Forelimb muscle (tissue), 1 donor: ENCODE data around the gene SLC37A2. TPM values are rescaled to one million over a fixed set of nuclear protein-coding genes. Genes with fewer than 3 reads are reported as not detected.

ENCODE experiments used
- DNase-seq: peaks from one replicate; pipeline ENCODE4 v3.0.0-alpha.2; 2013; ENCODE audit warnings: low read depth
- polyA plus RNA-seq: library from polyadenylated mRNA; unstranded; fragments of 120-200 nt; gene quantifications from one replicate; pipeline ENCODE4 v1.2.1, GENCODE V29; 2013; ENCODE audit not compliant: insufficient read length

Gene SLC37A2
- polyA plus RNA-seq, 1 donor = 2.3 TPM

GRCh38 chr11:125108469-125108868, 45.4 kb downstream of the SLC37A2 start:
- no peak for DNase-seq

- DNase-seq = no peak
Measured at GRCh38 chr11:125110506-125110905, 47.4 kb downstream of the SLC37A2 start.

DNA sequence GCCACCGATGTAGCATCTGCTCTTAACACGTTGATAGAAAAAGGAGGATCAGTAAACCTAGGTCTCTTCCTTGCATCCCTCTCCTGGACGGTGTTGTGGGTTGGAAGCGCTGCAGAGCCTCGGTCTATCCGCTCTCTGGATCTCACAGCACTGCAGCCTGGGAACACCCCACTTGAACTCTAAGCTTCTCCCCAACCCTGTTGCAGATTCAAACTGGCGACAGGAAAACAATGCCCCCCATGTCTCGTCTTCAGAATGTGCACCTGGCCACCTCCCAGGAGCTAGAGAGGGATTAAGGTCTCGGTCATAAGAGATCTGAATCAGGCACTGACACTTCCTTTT, 47.9 kb downstream of the SLC37A2 start:
- no peak for DNase-seq

GRCh38 chr11:125111343-125112207, 48.5 kb downstream of the SLC37A2 start, which contains the start of gene TMEM218:
TMEM218 (minus strand) TSS chr11:125111626; CDS start chr11:125102241, 9,385 bp downstream.
- DNase-seq = peak; percentile 98

GRCh38 chr11:125112208-125112604, 49.1 kb downstream of the SLC37A2 start:
- no peak for DNase-seq

DNA sequence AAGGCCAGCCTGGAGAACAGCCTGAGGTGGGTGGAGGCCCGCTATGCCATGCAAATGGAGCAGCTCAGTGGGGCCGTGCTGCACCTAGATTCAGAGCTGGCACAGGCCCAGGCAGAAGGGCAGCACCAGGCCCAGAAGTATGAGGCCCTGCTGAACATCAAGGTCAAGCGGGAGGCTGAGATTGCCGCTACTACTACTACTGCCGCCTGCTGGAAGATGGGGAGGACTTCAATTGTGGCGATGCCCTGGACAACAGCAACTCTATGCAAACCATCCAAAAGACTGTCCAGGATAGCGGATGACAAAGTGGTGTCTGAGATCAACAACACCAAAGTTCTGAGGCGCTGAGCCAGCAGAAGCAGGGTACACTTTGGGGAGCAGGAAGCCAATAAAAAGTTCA, 51.4 kb downstream of the SLC37A2 start:
- no peak for DNase-seq

GRCh38 chr11:125117429-125117828, 54.3 kb downstream of the SLC37A2 start:
- DNase-seq = no peak

DNA sequence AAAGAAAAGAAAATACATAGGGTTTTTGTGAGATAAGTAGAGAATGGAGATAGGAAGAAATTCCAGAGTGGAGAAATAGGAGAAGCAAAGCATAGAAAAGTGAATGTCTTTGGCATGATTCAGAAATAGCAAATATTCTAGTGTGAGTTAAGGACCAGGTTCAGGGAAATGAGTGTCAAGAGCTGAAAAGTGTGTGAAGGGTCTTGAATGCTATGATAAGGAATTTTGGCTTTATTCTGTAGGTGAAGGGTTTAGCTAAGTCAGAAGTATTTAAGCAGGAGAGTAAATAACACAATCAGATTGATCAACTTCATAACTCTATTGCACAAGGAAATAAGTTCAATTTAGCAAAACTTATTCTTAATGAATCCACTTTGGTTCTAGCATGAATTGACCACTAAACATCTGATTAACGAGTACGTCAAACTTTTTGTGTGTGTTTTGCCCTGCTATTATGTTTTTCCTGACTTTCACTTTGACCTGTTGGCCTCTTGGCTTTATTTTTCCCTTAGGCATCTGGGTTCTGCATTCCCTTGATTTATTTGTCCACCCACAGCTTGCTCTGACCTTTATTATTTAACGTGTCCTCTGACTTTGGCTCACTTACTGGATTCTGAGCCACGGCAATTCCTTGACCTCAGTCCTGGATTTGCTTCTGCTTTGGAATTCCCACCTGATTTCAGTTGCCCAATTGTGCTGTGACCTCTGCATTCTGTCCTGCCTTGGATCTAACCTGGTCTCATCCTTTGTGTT, 60.3 kb downstream of the SLC37A2 start:
- DNase-seq = no peak

- DNase-seq = no peak
Measured at GRCh38 chr11:125123947-125124617, 61.0 kb downstream of the SLC37A2 start.

DNA sequence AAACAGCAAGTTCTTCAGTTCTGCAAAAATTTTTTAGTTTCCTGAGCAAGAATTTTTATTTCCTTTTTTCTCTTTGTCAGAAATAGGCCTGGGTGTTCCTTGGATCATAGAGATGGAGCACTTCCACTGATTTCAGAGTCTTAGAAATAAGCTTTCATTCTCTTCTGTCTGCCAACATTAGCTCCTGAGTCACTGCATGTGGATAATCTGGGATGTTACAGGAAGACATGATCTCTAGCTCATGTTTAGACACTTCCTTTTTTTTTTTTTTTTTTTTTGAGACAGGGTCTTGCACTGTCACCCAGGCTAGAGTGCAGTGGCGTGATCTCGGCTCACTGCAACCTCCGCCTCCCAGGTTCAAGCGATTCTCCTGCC, 61.5 kb downstream of the SLC37A2 start:
- no peak for DNase-seq

GRCh38 chr11:125128450-125128849, 65.3 kb downstream of the SLC37A2 start:
- no peak for DNase-seq

GRCh38 chr11:125129316-125129993, 66.3 kb downstream of the SLC37A2 start:
- no peak for DNase-seq

GRCh38 chr11:125132071-125132470, 69.0 kb downstream of the SLC37A2 start:
- no peak for DNase-seq

DNA sequence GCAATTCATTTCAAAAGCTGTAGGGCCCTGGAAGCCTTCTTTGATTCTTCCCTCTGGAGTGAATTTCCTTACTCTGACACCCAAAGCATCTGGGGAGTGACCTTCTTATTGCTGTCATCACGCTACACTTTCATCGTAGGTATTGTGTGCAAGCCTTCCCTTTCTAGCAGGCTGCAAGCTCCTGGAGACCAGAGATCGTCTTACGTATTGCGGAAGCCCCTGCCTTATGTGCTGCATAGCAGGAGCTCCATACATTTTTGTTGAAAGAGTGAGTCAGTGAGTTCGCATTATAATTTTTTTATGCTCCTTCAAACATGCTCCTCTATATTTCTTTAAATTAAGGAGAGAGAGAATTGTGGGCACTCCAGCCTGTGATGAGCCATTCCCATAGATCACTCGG, 69.5 kb downstream of the SLC37A2 start:
- DNase-seq = no peak

GRCh38 chr11:125136001-125136400, 72.9 kb downstream of the SLC37A2 start:
- no peak for DNase-seq

DNA sequence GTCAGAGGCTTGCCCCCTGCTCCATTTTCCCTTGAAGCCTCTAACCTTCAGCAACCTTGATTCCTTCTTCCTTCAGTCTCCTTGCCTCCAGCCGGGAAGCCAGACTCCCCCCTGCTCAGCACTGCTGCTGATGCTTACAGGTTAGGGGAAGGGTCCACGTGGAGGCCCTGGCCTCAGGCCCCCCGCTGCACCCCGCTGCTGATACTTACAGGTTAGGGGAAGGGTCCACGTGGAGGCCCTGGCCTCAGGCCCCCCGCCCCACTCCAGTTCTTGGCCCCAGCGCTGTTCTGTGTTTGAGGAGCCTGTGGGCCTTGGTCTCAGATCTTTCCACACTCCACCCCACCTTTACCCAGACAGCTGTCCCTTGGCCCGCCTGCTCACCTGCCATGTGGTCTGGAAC, 75.9 kb downstream of the SLC37A2 start:
- no peak for DNase-seq

- DNase-seq = no peak
Measured at GRCh38 chr11:125139778-125140177, 76.7 kb downstream of the SLC37A2 start.

Other genes with a start within 250 kb of the SLC37A2 start
- gene ROBO3, start 197.9 kb upstream of the SLC37A2 start, polyA plus RNA-seq = 34.2 TPM
- 23.0 TPM for gene ROBO4, start 165.4 kb upstream of the SLC37A2 start, polyA plus RNA-seq
- gene HEPN1, start 144.1 kb upstream of the SLC37A2 start, polyA plus RNA-seq = 0.20 TPM
- 0.06 TPM for gene HEPACAM, start 127.3 kb upstream of the SLC37A2 start, polyA plus RNA-seq
- 3.0 TPM for gene CCDC15, start 109.1 kb upstream of the SLC37A2 start, polyA plus RNA-seq
- 19.7 TPM for gene TMEM218, start 48.3 kb downstream of the SLC37A2 start, polyA plus RNA-seq
- gene PKNOX2, start 101.4 kb downstream of the SLC37A2 start, polyA plus RNA-seq = 27.6 TPM